NCI-H345 treated with DMSO at 0.1 percent for 48 hours (cell line): ENCODE measurements around the gene BCAS3.

Experiments
- DNase-seq: peaks from one replicate; lab custom pipeline; 2025; ENCODE audit not compliant: unreplicated experiment; lab: John Stamatoyannopoulos, UW

The BCAS3 gene

GRCh38 chr17:61216066-61216465 lies 538.4 kb downstream of the BCAS3 start:
- no peak for DNase-seq

GRCh38 chr17:61217878-61218437 lies 540.3 kb downstream of the BCAS3 start:
- DNase-seq = no peak

GRCh38 chr17:61218438-61218837 lies 540.8 kb downstream of the BCAS3 start:
- no peak for DNase-seq

GRCh38 chr17:61219460-61219859 lies 541.8 kb downstream of the BCAS3 start:
- no peak for DNase-seq

GRCh38 chr17:61221181-61221580 lies 543.5 kb downstream of the BCAS3 start:
- no peak for DNase-seq

GRCh38 chr17:61221597-61222471 lies 544.2 kb downstream of the BCAS3 start:
- no peak for DNase-seq

- DNase-seq = no peak
Observed at GRCh38 chr17:61223725-61224124, 546.1 kb downstream of the BCAS3 start.

GRCh38 chr17:61225178-61225882 lies 547.7 kb downstream of the BCAS3 start:
- no peak for DNase-seq

- no peak for DNase-seq
Observed at GRCh38 chr17:61227866-61228265, 550.2 kb downstream of the BCAS3 start.

- DNase-seq = no peak
Observed at GRCh38 chr17:61230461-61230860, 552.8 kb downstream of the BCAS3 start.

GRCh38 chr17:61230972-61231820 lies 553.5 kb downstream of the BCAS3 start:
- DNase-seq = no peak

- DNase-seq = no peak
Observed at GRCh38 chr17:61232871-61233270, 555.2 kb downstream of the BCAS3 start.

- DNase-seq = no peak
Observed at GRCh38 chr17:61233991-61234750, 556.5 kb downstream of the BCAS3 start.

- no peak for DNase-seq
Observed at GRCh38 chr17:61235001-61235826, 557.6 kb downstream of the BCAS3 start.

- no peak for DNase-seq
Observed at GRCh38 chr17:61235827-61236197, 558.2 kb downstream of the BCAS3 start.

GRCh38 chr17:61237275-61237674 lies 559.6 kb downstream of the BCAS3 start:
- no peak for DNase-seq

- no peak for DNase-seq
Observed at GRCh38 chr17:61238455-61238933, 560.8 kb downstream of the BCAS3 start.

GRCh38 chr17:61239327-61239726 lies 561.7 kb downstream of the BCAS3 start:
- no peak for DNase-seq

GRCh38 chr17:61239953-61240352 lies 562.3 kb downstream of the BCAS3 start:
- DNase-seq = no peak
